GM21619 (cell line): ENCODE results near the gene FGF12.

Experiments used
- ATAC-seq: cut with Tn5 transposase; IDR thresholded peaks from one replicate; pipeline ENCODE4 v1.9.1; 2021; ENCODE audit not compliant: unreplicated experiment

FGF12 gene

GRCh38 chr3:192417559-192418055 lies 309.7 kb downstream of the FGF12 start:
- ATAC-seq = no peak

GRCh38 chr3:192417017-192417416 lies 310.3 kb downstream of the FGF12 start:
- ATAC-seq = no peak

- no peak for ATAC-seq
These were observed 313.9 kb downstream of the FGF12 start for GRCh38 chr3:192413461-192413860.

- ATAC-seq = no peak
These were observed 316.7 kb downstream of the FGF12 start for GRCh38 chr3:192410684-192410960.

- ATAC-seq = peak; percentile 25
These were observed 317.3 kb downstream of the FGF12 start for GRCh38 chr3:192409838-192410683.

- ATAC-seq = peak; percentile 69
These were observed 318.0 kb downstream of the FGF12 start for GRCh38 chr3:192409201-192409837.

GRCh38 chr3:192408647-192409200 lies 318.6 kb downstream of the FGF12 start:
- ATAC-seq = no peak

- ATAC-seq = no peak
These were observed 319.2 kb downstream of the FGF12 start for GRCh38 chr3:192408007-192408646.

- ATAC-seq = no peak
These were observed 327.6 kb downstream of the FGF12 start for GRCh38 chr3:192399767-192400166.

GRCh38 chr3:192397012-192397411 lies 330.3 kb downstream of the FGF12 start:
- no peak for ATAC-seq

GRCh38 chr3:192395506-192395905 lies 331.8 kb downstream of the FGF12 start:
- ATAC-seq = no peak

GRCh38 chr3:192392986-192393385 lies 334.4 kb downstream of the FGF12 start:
- no peak for ATAC-seq

- no peak for ATAC-seq
These were observed 344.5 kb downstream of the FGF12 start for GRCh38 chr3:192382861-192383260.

- ATAC-seq = no peak
These were observed 353.8 kb downstream of the FGF12 start for GRCh38 chr3:192373586-192373985.

- ATAC-seq = no peak
These were observed 354.3 kb downstream of the FGF12 start for GRCh38 chr3:192373032-192373431.

GRCh38 chr3:192372616-192373015 lies 354.7 kb downstream of the FGF12 start:
- ATAC-seq = no peak

GRCh38 chr3:192371870-192372400 lies 355.4 kb downstream of the FGF12 start:
- no peak for ATAC-seq

GRCh38 chr3:192367616-192368015 lies 359.7 kb downstream of the FGF12 start:
- ATAC-seq = no peak

- ATAC-seq = no peak
These were observed 360.4 kb downstream of the FGF12 start for GRCh38 chr3:192366916-192367315.

GRCh38 chr3:192365571-192365970 lies 361.8 kb downstream of the FGF12 start:
- ATAC-seq = no peak

- no peak for ATAC-seq
These were observed 363.0 kb downstream of the FGF12 start for GRCh38 chr3:192364316-192364715.
